NCI-H2227 treated with DMSO at 0.1 percent for 48 hours (cell line): ENCODE results near the gene RPP25L.
A peak's percentile ranks its signal among the peaks of the same experiment; 100 is the strongest.
"Not testable (repeated sequence)": the region's sequence is repeated elsewhere in the genome, so short reads cannot be mapped to it uniquely, and the experiment has no call there.

ENCODE experiments used
- DNase-seq: peaks from one replicate; lab custom pipeline; 2025; lab: John Stamatoyannopoulos, UW

The RPP25L gene, protein sequence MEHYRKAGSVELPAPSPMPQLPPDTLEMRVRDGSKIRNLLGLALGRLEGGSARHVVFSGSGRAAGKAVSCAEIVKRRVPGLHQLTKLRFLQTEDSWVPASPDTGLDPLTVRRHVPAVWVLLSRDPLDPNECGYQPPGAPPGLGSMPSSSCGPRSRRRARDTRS

DNA sequence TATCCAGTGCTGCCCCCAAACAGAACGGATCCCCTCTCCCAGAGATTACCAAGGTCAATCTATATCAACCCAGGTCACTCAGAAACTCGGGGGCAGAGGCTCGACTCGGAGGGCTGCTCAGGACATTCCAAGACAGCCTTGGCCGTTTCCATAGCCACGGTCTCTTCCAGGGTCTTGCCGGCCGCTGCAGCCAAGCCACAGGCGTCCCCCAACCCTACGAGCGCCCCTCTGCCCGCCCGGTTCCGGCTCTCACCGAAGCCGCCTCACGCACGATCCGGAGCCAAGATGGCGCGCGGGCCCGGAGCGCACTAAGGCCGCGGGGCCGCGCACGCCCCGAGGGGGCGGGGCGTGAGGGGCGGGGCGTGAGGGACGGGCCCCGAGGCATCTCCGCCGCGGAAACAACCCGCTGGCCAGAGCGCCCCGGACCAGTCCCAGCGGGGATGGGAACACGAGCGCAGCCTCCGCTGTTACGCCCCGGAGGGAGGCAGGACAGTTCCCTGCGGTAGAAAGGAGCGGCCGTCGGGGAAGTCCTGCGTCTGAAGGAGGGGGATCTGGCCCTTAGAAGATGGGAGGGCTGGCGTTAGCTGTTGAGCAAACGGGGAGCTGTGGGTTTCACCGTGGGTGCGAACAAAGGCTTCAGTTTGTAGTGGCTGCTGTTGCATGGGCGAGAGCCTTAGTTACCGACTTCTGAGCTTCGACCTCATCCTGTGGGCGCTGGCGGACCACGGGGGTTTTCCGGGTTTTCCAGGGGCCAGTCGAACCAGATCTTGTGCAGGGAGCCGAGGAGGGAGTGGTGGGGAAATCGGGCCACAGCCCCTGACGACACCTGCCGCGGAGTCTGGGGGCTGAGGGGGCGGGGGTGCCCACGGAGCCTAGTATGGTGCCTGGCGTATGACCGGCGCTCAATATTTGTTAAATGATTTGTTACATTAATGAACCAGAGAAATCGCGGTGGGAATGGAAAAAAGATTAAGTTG is at the start of gene RPP25L:
TSS of gene RPP25L (minus strand) at position 287 of the 977 bp plus-strand sequence. CDS start 801 bp downstream, outside the sequence.
- DNase-seq: peak; percentile 71

GRCh38 chr9:34659592-34660253 is 47.8 kb upstream of the RPP25L start:
- no peak for DNase-seq

DNA sequence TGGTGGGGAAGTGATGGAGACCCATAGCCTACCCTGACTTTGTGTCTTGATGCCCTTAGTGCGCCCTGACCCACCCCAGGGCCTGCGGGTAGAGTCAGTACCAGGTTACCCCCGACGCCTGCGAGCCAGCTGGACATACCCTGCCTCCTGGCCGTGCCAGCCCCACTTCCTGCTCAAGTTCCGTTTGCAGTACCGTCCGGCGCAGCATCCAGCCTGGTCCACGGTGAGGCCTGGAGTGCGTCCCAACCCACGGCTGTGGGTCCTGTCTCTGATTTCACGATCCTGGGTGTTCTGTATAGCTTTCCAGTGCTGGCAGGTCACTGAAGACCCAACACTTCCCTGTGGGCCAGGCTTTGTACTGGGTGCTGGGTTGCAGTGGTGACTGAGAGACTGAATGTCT is 46.6 kb upstream of the RPP25L start:
- no peak for DNase-seq

GRCh38 chr9:34656992-34657391 is 45.1 kb upstream of the RPP25L start:
- no peak for DNase-seq

DNA sequence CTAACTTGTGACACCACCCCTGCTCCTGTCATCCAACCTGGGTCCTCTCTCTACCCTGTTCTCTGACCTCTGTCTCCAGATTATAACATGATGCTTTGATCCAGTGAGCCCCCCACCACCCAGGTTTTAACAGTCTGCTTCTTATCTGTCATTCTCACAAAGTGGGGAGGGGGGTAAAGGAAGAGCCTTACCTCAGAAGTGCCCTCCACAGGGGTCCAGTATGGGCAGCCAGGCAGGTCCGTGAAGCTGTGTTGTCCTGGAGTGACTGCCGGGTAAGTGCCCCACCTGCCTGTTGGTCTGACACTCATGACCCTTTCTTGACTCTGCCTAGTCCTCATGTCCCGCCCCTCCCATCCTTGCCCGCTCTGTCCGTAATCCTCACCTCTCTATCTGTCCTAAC is 43.5 kb upstream of the RPP25L start:
- DNase-seq: no peak

- DNase-seq: no peak
Observed at GRCh38 chr9:34654323-34655051, 42.6 kb upstream of the RPP25L start.

- no peak for DNase-seq
Observed at GRCh38 chr9:34653151-34654072, 41.5 kb upstream of the RPP25L start.

GRCh38 chr9:34652602-34653000 is 40.7 kb upstream of the RPP25L start:
- DNase-seq: no peak

GRCh38 chr9:34651876-34652601 is 40.1 kb upstream of the RPP25L start, which contains the start of gene IL11RA:
IL11RA (plus strand) TSS chr9:34652185; CDS start chr9:34655218, 3,033 bp downstream.
- DNase-seq: no peak

DNA sequence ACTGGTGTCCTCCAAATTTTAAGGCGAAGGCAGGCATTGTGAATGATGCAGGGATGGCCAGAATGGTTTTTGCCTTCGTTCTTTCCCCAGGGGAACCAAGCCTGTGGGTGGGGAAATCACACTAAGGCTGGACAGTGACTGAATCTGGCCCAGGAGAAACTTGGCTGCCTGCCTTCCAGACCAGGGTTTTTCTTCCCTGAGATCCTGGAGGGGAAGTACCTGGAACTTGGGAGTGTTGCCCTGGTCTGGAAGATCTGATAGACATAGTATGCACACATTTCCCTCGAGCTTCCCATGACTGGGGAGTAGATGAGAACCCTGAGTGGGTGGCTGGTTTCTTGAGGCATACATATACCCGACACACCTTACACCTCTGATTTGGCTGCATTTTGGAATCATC is 39.4 kb upstream of the RPP25L start:
- no peak for DNase-seq

GRCh38 chr9:34650816-34651215 is 38.9 kb upstream of the RPP25L start:
- DNase-seq: no peak

DNA sequence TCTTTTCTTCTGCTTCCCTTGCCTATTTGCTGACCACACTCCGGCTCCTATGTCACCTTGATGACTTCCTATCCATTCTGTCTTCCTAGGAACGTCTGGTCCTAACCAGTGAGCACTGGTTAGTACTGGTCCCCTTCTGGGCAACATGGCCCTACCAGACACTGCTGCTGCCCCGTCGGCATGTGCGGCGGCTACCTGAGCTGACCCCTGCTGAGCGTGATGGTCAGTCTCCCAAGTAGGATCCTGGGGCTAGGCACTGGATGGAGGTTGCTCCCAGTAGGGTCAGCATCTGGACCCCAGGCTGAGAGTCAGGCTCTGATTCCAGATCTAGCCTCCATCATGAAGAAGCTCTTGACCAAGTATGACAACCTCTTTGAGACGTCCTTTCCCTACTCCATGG is 36.8 kb upstream of the RPP25L start:
- DNase-seq: no peak

DNA sequence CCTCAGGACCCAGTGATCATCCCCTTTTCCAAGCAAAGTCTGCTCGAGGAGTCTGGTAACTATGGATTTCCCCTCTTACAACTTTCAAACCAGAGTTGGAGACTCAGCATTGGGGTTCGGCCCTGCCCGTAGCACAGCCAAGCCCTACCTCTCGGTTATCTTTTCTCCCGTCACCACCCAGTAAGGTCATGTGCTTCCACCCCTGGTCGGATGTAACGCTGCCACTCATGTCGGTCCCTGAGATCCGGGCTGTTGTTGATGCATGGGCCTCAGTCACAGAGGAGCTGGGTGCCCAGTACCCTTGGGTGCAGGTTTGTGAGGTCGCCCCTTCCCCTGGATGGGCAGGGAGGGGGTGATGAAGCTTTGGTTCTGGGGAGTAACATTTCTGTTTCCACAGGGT is 35.8 kb upstream of the RPP25L start:
- DNase-seq: no peak

GRCh38 chr9:34647084-34647403 is 35.1 kb upstream of the RPP25L start:
- no peak for DNase-seq

- DNase-seq: peak; percentile 84
Observed at GRCh38 chr9:34646211-34647083, 34.5 kb upstream of the RPP25L start, which contains the start of gene GALT. GALT (plus strand) TSS chr9:34646675; CDS start chr9:34646705, 30 bp downstream.

GRCh38 chr9:34644766-34645314 is 32.9 kb upstream of the RPP25L start:
- DNase-seq: no peak

DNA sequence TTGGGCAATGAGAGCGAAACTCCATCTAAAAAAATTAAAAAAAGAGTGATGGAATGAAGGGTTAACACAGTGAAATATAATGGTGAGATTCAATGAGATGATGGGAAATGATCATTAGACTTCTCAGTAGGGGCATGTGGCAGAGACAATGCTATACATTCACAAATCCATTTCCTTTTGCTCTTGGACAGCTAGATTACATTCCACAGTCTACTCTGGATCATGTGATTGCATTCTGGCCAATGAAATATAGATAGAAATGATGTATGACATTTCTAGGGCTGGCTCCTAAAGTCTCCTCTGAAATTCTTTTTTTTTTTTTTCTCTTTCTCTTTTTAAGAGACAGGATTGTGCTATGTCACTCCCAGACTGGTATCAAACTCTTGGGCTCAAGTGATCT is 30.8 kb upstream of the RPP25L start:
- no peak for DNase-seq

GRCh38 chr9:34639322-34639721 is 27.4 kb upstream of the RPP25L start:
- DNase-seq: not testable (repeated sequence)

DNA sequence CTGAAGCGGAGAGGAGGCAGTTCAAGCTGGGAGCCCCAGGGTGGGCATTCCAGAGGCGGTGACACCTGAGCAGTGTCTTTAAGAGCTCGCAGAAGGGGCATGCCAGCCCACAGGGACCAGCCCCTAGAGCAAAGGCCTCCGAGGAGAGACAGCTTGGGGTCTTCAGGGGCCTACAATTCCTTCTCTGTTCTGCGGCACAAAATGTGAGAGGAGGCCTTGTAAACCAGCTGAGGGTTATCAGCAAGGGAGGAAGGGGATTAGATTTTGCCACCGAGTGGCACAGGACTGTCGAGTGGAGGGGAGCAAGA is 26.2 kb upstream of the RPP25L start:
- DNase-seq: no peak
